ENCODE results near the gene RIC3.

- TF ChIP-seq CTCF (IDR thresholded peaks at IDR 0.05; ENCODE audit: borderline replicate concordance, extremely low read depth, low read length, poor library complexity, severe bottlenecking) (no peak), EZH2 (IDR thresholded peaks at IDR 0.05; ENCODE audit: borderline replicate concordance, low read depth, low read length, severe bottlenecking) (no peak)
Measured at GRCh38 chr11:8192896-8193209, 24.0 kb upstream of the RIC3 start.

All from DND-41 (cell line).